Esophagus (tissue), 2 donors: ENCODE data around the gene RBL2. TPM values are rescaled to one million over a fixed set of nuclear protein-coding genes. Genes with fewer than 3 reads are reported as not detected.

Source experiments
- H3K27ac ChIP-seq, 2 donors: one replicate each; pipeline ENCODE4 v1.5.1; 2013; ENCODE audit warnings: low read depth in 2 of 2, mild to moderate bottlenecking in 2 of 2, inconsistent platforms in 1 of 2, low read length in 1 of 2, moderate library complexity in 1 of 2
- H3K27me3 ChIP-seq, 2 donors: one replicate each; pipeline ENCODE4 v1.6.1; 2013; ENCODE audit warnings: low read length in 2 of 2, control low read depth in 1 of 2, mild to moderate bottlenecking in 1 of 2; ENCODE audit not compliant: insufficient read depth in 2 of 2, control insufficient read depth in 1 of 2
- H3K36me3 ChIP-seq, 2 donors: one replicate each; pipeline ENCODE4 v1.6.1; 2013; ENCODE audit warnings: low read length in 1 of 2; ENCODE audit not compliant: control insufficient read depth in 2 of 2, insufficient read depth in 2 of 2
- H3K4me1 ChIP-seq, 2 donors: one replicate each; pipeline ENCODE4 v1.6.1; 2013; ENCODE audit warnings: low read length in 1 of 2; ENCODE audit not compliant: control insufficient read depth in 2 of 2, insufficient read depth in 2 of 2
- H3K4me3 ChIP-seq, 2 donors: one replicate each; pipeline ENCODE4 v1.5.1; 2013; ENCODE audit warnings: low read length in 2 of 2, mild to moderate bottlenecking in 2 of 2, low read depth in 1 of 2, moderate library complexity in 1 of 2
- H3K9me3 ChIP-seq, 2 donors: one replicate each; pipeline ENCODE4 v1.6.1; 2013; ENCODE audit warnings: mild to moderate bottlenecking in 2 of 2, low read depth in 1 of 2, low read length in 1 of 2, moderate library complexity in 1 of 2; ENCODE audit not compliant: control insufficient read depth in 2 of 2, insufficient read depth in 1 of 2
- WGBS, 2 donors: extraction: QIAGEN DNeasy Blood & Tissue Kit; methylation state at CpG; one replicate each; pipeline ENCODE4 v1.1.7; 2013; 5-methylcytosine and 5-hydroxymethylcytosine counted together
- polyA plus RNA-seq, 2 donors: library from polyadenylated mRNA; stranded (reverse); fragments of 200-250 nt; gene quantifications; one replicate each; pipeline ENCODE4 v1.2.3, GENCODE V29; 2013
- donor health status: healthy with polysubstance abuse.
- donor health status: Bipolar disorder and iron deficiency.

Gene RBL2
- polyA plus RNA-seq, 2 donors: 24.3 to 26.9 TPM

DNA sequence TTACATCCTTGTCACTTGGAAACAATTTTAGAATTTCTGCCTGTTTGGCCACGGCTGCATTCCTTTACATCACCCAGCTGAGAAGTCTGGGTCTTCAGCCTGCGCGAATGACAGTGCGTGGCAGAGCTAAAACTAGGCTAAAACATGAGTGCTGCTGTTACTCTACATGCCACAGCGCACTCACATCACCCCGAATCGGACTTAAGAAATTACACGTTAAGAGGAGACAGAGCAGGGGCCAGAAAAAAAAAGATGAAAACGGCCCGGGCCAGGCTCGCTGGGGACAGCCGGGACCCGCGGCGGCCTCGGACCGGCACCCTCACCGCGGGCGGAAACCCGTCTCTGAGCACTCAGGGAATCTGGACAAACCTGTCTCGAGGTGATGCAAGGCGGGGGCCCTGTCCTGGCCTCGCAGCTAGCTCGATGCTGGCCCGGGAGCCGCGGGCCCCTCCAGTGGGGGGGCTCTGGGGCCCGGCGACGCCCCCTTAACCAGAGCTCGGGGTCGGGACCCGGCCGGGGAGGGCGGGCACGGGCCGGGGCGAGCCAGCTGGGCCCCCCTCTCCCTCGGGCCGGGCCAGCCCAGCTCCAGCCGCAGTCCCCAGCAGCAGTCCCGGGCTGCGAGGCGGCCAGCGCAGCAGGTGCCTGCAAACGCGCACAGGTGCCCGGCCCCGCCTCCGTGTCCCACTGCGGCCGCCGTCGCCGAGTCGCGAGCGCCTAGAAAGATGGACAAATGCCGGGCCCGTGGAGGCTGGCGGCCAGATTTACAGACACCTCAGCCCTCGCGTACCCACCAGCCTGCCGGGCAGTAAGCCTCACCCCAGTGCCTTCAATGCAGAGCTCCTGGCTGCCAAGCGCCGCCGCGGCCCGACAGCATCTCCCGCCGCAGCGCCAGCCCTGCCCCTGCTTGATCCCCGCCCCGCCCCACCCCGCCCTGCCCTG lies 68.3 kb downstream of the RBL2 start, which contains the start of gene AKTIP:
Gene AKTIP (minus strand): TSS at position 879 of the 939 bp plus-strand sequence. CDS start 2,950 bp downstream, outside the sequence.
- no peaks in the 10 kb centered on the region for H3K9me3 ChIP-seq
- peak within 1 kb of the TSS; percentile 98 to 100 for H3K27ac ChIP-seq
- H3K4me1 ChIP-seq: peaks cover 0 to 5% of the 10 kb centered on the region in 2 donors
- H3K36me3 ChIP-seq: no peaks in the 10 kb centered on the region
- no peaks in the 10 kb centered on the region for H3K27me3 ChIP-seq
- 0 to 1% methylated on average over 72 to 76 of the region's 76 CpGs for WGBS, 2 donors
- peak within 1 kb of the TSS; percentile 78 to 82 for H3K4me3 ChIP-seq

DNA sequence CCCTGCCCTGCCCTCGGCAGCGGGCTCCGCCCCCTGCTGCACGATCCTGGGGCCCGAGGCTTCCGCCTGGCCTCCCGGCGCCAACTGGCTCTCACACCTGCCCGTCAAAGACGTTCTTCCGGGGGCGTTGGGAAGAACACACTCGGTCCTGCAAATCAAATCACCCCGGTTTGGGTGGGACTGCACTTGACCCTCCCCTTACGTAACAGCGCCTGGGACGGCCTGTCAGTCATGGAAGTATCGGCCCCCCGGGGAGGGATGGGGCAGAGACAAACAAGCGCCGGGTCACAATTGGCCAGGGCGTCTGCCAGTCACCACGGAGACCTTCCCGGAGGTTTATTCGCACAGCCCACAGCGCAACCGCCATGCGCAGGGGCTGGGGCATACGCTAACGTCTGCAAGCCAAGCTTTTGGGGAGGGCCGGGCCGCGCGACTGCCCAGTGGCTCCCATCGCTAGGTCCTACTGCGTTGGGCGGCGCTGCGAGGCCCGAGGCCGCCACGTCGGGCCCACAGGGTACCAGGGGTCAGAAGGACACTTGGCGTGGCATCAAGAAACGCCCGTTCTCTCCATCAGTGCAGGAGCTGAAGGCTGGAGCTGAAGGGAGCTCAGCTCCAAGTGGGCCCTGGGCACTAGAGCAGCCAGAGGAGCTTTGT lies 69.1 kb downstream of the RBL2 start:
- 0% methylated on average over 46 of the region's 46 CpGs for WGBS, 2 donors
- peak overlapping the region; percentile 98 to 100 for H3K27ac ChIP-seq
- peak overlapping the region; percentile 58 to 78 for H3K4me3 ChIP-seq
- no peaks in the 10 kb centered on the region for H3K9me3 ChIP-seq
- peaks cover 0 to 5% of the 10 kb centered on the region in 2 donors for H3K4me1 ChIP-seq
- no peaks in the 10 kb centered on the region for H3K27me3 ChIP-seq
- H3K36me3 ChIP-seq: no peaks in the 10 kb centered on the region

DNA sequence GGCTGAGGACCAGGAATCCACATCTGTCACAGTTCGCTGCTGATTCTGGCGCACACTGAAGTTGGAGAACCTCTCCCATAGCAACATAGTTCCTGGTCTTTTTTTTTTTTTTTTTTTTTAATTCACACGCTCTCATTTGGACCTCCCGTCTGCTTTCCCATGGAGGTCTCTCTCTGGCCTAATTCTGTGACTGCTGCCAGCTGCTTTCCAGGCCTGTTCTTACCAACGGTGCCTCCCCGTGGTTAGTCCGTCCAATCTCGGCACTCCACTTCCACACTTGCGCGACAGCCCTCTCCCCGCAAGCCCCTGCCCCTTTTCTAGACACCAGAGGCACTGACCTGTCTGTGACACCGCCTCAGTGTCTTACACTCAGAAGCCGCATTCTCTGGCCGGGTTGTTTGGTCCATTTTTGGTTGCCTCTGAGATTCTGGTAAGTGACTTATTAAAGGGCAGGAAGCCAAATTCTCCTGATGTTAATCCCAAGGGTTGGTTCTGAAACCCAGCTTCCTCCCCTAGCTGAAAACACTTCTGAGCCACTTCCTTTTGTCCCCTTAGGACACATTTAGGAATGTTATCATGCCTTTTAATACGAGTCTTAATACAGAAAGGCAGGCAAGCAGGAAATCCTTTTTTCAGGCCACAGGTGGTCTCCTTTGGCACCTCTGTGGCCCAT lies 69.9 kb downstream of the RBL2 start:
- peaks cover 0 to 5% of the 10 kb centered on the region in 2 donors for H3K4me1 ChIP-seq
- peak overlapping the region; percentile 98 to 100 for H3K27ac ChIP-seq
- no peaks in the 10 kb centered on the region for H3K9me3 ChIP-seq
- H3K4me3 ChIP-seq: peak overlapping the region; percentile 35 to 69
- H3K27me3 ChIP-seq: no peaks in the 10 kb centered on the region
- 5 to 6% methylated on average over 15 of the region's 15 CpGs for WGBS, 2 donors
- H3K36me3 ChIP-seq: no peaks in the 10 kb centered on the region

DNA sequence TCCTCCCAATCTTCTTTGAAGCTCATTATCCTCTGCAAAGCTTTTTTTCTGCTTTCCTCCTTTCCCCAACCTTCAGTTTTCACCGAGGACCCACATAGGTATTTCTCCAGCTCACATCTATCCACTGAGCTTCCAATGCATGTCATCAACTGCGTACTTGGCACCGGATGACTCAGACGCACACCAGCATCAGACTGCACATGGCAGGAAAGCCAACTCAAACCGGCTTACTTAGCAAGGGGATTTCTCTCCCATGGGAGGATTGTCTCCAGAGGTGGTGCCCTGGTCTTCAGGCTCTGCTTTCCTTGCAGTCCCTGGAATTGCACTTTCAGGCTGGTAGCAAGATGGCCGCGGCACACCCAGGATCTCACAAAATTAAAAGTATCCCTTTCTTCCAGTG lies 70.4 kb downstream of the RBL2 start:
- H3K4me3 ChIP-seq: no peak overlapping the region
- WGBS, 2 donors: 70 to 73% methylated on average over 7 of the region's 7 CpGs

DNA sequence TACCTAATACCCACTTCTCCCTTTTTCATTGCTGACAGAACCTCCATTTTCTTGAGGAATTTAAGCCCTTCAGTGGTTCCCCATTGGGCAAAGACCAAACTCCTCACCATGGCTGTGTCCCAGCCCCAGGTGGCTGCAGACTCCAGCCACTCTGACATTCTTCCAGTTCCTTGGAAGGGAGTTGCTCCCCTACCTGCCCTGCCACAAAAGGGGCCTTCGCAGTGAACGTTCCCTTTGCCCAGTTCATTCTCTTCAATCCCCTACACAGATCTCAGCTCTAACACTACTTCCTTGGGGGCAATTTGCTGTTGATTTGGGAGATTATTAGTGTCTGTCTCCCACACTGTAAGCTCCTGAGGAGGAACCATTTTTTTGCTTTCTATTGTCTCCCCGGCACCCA lies 72.0 kb downstream of the RBL2 start:
- H3K36me3 ChIP-seq: no peaks in the 10 kb centered on the region
- WGBS, 2 donors: 85% methylated on average over 3 of the region's 3 CpGs
- H3K27me3 ChIP-seq: no peaks in the 10 kb centered on the region
- no peak overlapping the region for H3K4me3 ChIP-seq
- H3K4me1 ChIP-seq: peaks cover 0 to 5% of the 10 kb centered on the region in 2 donors
- H3K27ac ChIP-seq: no peak overlapping the region
- no peaks in the 10 kb centered on the region for H3K9me3 ChIP-seq

More for the DNA sequence above, 70.4 kb downstream of the RBL2 start:
- no peaks in the 10 kb centered on the region for H3K36me3 ChIP-seq
- no peaks in the 10 kb centered on the region for H3K27me3 ChIP-seq
- H3K27ac ChIP-seq: peak overlapping the region; percentile 98 to 100
- peaks cover 0 to 5% of the 10 kb centered on the region in 2 donors for H3K4me1 ChIP-seq
- H3K9me3 ChIP-seq: no peaks in the 10 kb centered on the region

DNA sequence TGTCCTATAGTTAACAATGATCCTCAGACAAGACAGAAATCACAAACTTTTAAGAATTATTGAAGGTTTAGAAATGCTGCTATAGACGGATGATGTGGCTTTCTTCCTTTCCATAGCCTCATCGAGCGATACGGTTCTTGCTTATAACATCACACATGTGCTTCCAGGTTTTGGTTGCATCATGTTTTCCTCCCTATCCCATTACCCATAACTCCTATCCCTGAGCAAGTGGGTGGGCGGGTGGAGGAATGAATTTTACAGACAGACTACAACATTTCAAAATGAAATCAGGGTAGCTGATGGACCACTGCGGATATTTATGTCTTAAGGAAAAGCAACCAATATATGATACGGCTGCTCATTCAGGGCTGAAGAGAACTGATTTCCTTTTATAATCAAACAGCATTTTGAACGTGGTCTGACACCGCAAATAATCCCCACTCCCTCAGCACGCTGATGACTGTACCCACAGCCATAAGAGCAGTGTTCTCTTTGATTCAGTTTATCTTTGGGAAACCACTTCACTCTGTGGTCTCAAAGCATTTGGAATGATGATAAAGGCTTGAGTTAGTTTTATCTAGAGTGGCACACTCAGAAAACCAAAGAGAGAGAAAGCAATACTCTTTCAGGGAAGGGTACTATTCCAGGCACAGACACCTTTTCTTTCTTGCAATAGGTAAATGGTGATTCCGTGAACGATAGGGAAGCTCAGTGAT lies 73.4 kb downstream of the RBL2 start:
- 85 to 89% methylated on average over 12 of the region's 12 CpGs for WGBS, 2 donors
- H3K4me3 ChIP-seq: no peak overlapping the region
- H3K36me3 ChIP-seq: no peaks in the 10 kb centered on the region
- H3K27me3 ChIP-seq: no peaks in the 10 kb centered on the region
- H3K9me3 ChIP-seq: no peaks in the 10 kb centered on the region
- peaks cover 3 to 6% of the 10 kb centered on the region in 2 donors for H3K4me1 ChIP-seq
- no peak overlapping the region for H3K27ac ChIP-seq

DNA sequence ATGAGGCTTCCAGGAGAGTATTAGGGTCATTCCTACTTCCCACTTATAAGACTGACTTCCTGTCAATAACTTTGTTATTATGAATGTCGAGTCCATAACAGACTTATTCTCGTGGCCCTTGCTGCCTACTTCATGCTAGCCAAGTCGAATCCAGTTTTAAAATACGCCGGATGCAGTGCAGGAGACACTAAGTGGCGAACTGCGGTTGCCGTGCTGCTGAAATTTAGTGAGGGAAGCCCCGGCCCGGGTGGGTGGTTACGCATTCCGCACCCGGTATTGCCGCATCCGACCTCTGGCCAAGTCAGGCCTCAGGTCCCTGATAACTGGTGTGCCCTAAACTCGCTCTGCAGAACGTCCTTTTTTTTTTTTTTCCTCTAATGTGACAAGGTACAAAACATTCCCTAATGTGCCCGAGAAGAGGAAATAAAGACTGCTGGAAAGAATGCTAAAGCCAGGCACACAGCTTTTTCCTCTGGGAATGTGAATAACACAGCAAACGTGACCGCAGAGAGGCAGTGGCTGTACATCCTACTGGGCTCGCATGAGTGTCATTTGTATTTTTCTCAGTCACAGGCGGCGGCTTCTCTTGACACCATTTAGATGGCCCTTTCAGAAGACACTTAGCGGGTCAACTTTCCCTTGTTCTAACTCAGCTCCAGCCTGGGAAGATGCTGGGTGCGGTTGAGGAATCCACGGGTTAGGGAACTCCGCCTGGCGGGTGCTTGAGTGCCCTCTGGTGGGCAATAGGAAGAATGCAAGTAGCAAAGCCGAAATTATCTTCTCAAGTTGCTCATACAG lies 75.8 kb downstream of the RBL2 start:
- Histone ChIP-seq H3K9me3 (no peaks in the 10 kb centered on the region), H3K4me3 (no peak overlapping the region), H3K4me1 (peaks cover 3% of the 10 kb centered on the region in 2 donors), H3K27ac (peak overlapping the region; percentile 6 to 8), H3K27me3 (no peaks in the 10 kb centered on the region), H3K36me3 (no peaks in the 10 kb centered on the region)
- WGBS, 2 donors: 44 to 45% methylated on average over 29 of the region's 29 CpGs

DNA sequence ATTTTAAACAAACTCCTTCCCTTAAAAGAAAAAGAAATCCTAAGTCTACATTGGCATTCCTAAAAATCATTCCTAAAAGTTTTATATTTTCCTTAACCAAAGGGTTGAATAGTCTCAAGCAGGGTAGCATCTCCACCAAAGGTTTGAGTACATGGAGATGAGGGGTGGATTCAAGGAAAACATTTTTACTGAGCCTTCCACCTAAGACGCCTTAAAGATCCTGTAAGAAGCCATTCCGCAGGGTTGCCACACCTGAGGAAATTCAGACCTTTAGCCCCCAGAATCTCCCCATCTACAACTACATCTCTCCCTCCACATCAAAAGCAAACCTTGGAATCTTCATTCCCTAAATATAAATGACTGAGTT lies 76.4 kb downstream of the RBL2 start:
- WGBS, 2 donors: 39 to 44% methylated on average over 2 of the region's 2 CpGs
- H3K4me3 ChIP-seq: no peak overlapping the region
- no peaks in the 10 kb centered on the region for H3K9me3 ChIP-seq
- no peaks in the 10 kb centered on the region for H3K36me3 ChIP-seq
- peaks cover 3% of the 10 kb centered on the region in 2 donors for H3K4me1 ChIP-seq
- no peak overlapping the region for H3K27ac ChIP-seq
- no peaks in the 10 kb centered on the region for H3K27me3 ChIP-seq
